PC-3 (cell line): ENCODE results near the gene CHTF18.

Experiments used
- EZH2 ChIP-seq: fragments of 300-600 bp; sonication (generic); IDR thresholded peaks from one replicate; pipeline ENCODE4 v1.6.1; 2017; ENCODE audit warnings: antibody characterized with exemption, mild to moderate bottlenecking, low read length; ENCODE audit not compliant: unreplicated experiment
- TF ChIP-seq, protein P1 (sequence below): fragments of 300-600 bp; sonication (generic); conservative IDR thresholded peaks from 2 replicates; pipeline ENCODE4 v1.5.1; 2017; ENCODE audit warnings: antibody characterized with exemption, low read depth, mild to moderate bottlenecking, low read length

DNA sequence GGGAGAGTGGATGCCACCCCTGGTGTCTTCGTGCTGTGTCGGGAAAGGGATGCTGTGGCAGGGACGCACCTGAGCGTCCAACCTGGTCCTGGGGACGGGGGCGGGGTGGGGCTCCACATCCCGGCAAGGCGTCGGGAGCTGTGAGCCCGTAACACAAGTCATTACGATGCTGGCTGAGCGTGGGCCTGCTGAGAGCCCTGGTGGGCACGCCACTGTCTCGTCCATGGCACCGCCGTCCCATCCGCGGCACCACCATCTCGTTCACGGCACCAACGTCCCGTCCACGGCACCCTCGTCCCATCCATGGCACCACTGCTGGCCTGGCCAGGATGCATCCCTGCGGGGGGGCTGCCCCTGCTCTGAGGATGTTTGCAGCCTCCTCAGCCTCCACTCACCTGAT lies 36.2 kb downstream of the CHTF18 start:
- TF ChIP-seq, protein P1, sequence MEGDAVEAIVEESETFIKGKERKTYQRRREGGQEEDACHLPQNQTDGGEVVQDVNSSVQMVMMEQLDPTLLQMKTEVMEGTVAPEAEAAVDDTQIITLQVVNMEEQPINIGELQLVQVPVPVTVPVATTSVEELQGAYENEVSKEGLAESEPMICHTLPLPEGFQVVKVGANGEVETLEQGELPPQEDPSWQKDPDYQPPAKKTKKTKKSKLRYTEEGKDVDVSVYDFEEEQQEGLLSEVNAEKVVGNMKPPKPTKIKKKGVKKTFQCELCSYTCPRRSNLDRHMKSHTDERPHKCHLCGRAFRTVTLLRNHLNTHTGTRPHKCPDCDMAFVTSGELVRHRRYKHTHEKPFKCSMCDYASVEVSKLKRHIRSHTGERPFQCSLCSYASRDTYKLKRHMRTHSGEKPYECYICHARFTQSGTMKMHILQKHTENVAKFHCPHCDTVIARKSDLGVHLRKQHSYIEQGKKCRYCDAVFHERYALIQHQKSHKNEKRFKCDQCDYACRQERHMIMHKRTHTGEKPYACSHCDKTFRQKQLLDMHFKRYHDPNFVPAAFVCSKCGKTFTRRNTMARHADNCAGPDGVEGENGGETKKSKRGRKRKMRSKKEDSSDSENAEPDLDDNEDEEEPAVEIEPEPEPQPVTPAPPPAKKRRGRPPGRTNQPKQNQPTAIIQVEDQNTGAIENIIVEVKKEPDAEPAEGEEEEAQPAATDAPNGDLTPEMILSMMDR = no peak
- TF ChIP-seq EZH2 = no peak
